Measurements from ENCODE around the gene FYTTD1.

GRCh38 chr3:197795200-197795599 lies 45.5 kb downstream of the FYTTD1 start:
- TF ChIP-seq CTCF (IDR thresholded peaks at IDR 0.05; ENCODE audit: insufficient read depth, low read length) = no peak
- no peak for TF ChIP-seq POLR2AphosphoS5 (IDR thresholded peaks at IDR 0.05; ENCODE audit: low read depth)
